Hepatocyte (in vitro differentiated cells): Measurements from ENCODE around the gene NDRG2.

Source experiments
- EZH2 ChIP-seq: fragments of 200-600 bp; sonication (generic); IDR thresholded peaks from 2 replicates; pipeline ENCODE4 v1.6.1; 2016; ENCODE audit warnings: antibody characterized with exemption, mild to moderate bottlenecking, borderline replicate concordance
- TF ChIP-seq, protein P1 (sequence below): fragments of 200-600 bp; sonication (generic); IDR thresholded peaks from 2 replicates; pipeline ENCODE4 v1.5.1; 2016; ENCODE audit warnings: antibody characterized with exemption, mild to moderate bottlenecking; ENCODE audit not compliant: poor library complexity

DNA sequence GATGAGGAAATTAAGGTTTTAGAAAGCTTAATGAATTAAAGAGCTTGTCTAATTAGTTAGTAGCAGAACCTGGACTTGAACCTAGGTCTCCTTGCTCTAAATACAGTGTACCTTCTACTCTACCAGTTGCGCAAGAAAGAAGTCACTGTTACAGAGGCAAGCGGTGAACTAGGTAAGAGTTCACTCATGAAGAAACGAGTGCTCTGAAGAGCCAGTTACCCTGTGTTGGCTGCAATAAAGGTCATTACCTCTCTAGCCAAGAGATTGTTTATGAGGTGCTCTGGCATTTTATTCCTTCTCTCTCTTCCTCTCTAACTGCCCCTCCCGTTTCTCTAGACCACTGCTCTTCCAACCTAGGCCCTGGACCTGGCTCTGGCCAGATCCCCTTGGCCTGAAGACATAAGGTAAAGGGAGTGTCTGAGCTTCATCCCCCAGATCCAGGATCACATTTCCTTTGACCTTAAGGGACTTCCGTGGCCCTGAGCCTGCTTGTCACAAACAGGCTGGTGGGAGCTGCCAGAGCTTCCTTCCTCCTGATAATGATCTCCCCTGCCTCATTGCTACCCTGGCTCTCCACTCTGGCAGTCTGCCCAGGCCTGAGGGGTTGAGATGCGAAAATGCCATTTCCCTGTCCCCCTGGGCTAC, 19.2 kb upstream of the NDRG2 start:
- TF ChIP-seq, protein P1, sequence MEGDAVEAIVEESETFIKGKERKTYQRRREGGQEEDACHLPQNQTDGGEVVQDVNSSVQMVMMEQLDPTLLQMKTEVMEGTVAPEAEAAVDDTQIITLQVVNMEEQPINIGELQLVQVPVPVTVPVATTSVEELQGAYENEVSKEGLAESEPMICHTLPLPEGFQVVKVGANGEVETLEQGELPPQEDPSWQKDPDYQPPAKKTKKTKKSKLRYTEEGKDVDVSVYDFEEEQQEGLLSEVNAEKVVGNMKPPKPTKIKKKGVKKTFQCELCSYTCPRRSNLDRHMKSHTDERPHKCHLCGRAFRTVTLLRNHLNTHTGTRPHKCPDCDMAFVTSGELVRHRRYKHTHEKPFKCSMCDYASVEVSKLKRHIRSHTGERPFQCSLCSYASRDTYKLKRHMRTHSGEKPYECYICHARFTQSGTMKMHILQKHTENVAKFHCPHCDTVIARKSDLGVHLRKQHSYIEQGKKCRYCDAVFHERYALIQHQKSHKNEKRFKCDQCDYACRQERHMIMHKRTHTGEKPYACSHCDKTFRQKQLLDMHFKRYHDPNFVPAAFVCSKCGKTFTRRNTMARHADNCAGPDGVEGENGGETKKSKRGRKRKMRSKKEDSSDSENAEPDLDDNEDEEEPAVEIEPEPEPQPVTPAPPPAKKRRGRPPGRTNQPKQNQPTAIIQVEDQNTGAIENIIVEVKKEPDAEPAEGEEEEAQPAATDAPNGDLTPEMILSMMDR, result no peak
- TF ChIP-seq EZH2, result no peak
